NCI-H774 (cell line): ENCODE results near the gene WDFY2.

Experiments used
- DNase-seq: peaks from one replicate; lab custom pipeline; 2025; lab: John Stamatoyannopoulos, UW

The WDFY2 gene

GRCh38 chr13:51601601-51602565 is 17.6 kb downstream of the WDFY2 start:
- no peak for DNase-seq

GRCh38 chr13:51603716-51604115 is 19.5 kb downstream of the WDFY2 start:
- DNase-seq = no peak

- DNase-seq = no peak
These were observed 21.4 kb downstream of the WDFY2 start for GRCh38 chr13:51605698-51606097.

- DNase-seq = no peak
These were observed 22.9 kb downstream of the WDFY2 start for GRCh38 chr13:51607165-51607564.

- no peak for DNase-seq
These were observed 24.7 kb downstream of the WDFY2 start for GRCh38 chr13:51608857-51609406.

- no peak for DNase-seq
These were observed 28.6 kb downstream of the WDFY2 start for GRCh38 chr13:51612867-51613266.

- no peak for DNase-seq
These were observed 29.3 kb downstream of the WDFY2 start for GRCh38 chr13:51613535-51613934.

- peak; percentile 64 for DNase-seq
These were observed 30.1 kb downstream of the WDFY2 start for GRCh38 chr13:51614350-51614786.

- no peak for DNase-seq
These were observed 34.4 kb downstream of the WDFY2 start for GRCh38 chr13:51618626-51619025.

- DNase-seq = no peak
These were observed 35.4 kb downstream of the WDFY2 start for GRCh38 chr13:51619614-51620013.

GRCh38 chr13:51620165-51620983 is 36.1 kb downstream of the WDFY2 start:
- no peak for DNase-seq

GRCh38 chr13:51621602-51622001 is 37.3 kb downstream of the WDFY2 start:
- no peak for DNase-seq

GRCh38 chr13:51623473-51623872 is 39.2 kb downstream of the WDFY2 start:
- no peak for DNase-seq

GRCh38 chr13:51624207-51624606 is 39.9 kb downstream of the WDFY2 start:
- DNase-seq = no peak

GRCh38 chr13:51624695-51625345 is 40.6 kb downstream of the WDFY2 start:
- DNase-seq = no peak

- no peak for DNase-seq
These were observed 41.5 kb downstream of the WDFY2 start for GRCh38 chr13:51625555-51626345.

- no peak for DNase-seq
These were observed 42.5 kb downstream of the WDFY2 start for GRCh38 chr13:51626749-51627148.

- DNase-seq = no peak
These were observed 44.0 kb downstream of the WDFY2 start for GRCh38 chr13:51628059-51628852.

GRCh38 chr13:51629491-51630287 is 45.4 kb downstream of the WDFY2 start:
- no peak for DNase-seq

- DNase-seq = no peak
These were observed 46.0 kb downstream of the WDFY2 start for GRCh38 chr13:51630288-51630615.
